WI38 (cell line): Measurements from ENCODE around the gene GPSM1.

ENCODE experiments used
- H3K4me3 ChIP-seq: 2 replicates; pipeline ENCODE4 v1.5.1; 2011; ENCODE audit warnings: low read depth, mild to moderate bottlenecking, control low read depth, low read length
- CTCF ChIP-seq: IDR thresholded peaks from 2 replicates; pipeline ENCODE4 v1.5.1; 2012; ENCODE audit warnings: low read depth, mild to moderate bottlenecking, control low read depth, low read length

Gene GPSM1

GRCh38 chr9:136366826-136367225 lies 39.5 kb downstream of the GPSM1 start:
- TF ChIP-seq CTCF, result no peak
- H3K4me3 ChIP-seq, result no peak overlapping the region

DNA sequence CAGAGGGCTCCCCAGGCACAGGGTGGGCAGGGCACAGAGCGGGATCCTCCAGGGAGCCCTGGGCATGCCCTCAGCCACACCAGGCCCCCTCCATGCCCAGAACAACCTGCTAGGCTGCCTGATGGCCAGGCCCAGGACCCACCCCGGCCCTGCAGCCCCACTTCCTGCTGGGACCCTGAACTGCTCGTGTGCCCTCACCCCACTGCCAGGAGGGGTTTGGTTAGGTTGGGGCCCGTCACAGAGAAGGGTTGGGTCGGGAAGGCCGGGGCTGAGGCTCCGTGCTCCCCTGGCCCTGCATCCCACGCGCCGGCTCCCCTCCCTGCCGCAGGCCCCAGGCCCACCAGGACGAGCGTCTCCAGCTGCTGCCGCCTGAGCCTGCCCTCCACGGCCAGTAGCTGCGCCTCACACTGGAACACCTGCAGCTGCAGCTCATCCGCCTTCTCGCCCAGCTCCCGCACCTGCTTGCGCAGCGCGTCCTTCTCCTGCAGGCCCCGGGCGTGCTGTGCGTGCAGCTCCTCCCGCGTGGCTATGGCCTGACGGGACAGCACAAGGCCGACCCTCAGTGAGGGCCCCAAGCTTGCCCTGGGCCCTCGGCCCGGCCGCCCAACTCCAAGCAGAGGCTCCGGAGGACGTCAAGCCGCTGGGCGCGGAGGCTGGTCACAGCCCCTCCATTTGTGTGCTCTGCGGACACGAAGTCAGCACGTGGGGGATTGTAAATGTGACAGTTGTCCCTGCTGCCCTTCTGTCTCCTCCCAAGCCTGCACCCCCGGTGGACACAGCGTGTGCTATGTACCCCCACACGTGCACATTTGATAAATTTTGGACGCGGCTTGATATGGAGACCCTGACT lies 40.2 kb downstream of the GPSM1 start:
- TF ChIP-seq CTCF, result no peak
- H3K4me3 ChIP-seq, result no peak overlapping the region

- no peak for TF ChIP-seq CTCF
- H3K4me3 ChIP-seq, result no peak overlapping the region
These were observed 40.9 kb downstream of the GPSM1 start for GRCh38 chr9:136368190-136368589.

DNA sequence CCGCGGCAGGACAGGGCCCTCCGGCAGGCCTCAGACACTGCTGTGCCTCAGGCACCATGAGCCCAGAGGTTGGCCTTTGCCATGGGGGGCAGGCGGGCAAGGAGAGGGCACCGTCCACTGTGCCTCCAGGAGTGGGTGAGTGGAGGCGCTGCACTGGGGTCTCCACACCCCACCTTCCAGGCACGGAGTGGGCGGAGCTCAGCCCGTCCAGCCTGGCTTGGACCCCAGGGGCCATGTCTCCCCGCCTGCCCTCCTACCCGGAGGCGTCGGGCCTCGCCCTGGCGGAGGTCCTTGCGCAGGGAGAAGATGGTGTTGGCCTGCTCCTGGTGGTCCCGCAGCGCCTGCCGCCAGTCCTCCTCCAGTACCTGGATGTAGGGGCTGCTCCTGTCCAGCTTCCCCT lies 42.7 kb downstream of the GPSM1 start:
- no peak for TF ChIP-seq CTCF
- H3K4me3 ChIP-seq, result no peak overlapping the region

- no peak overlapping the region for H3K4me3 ChIP-seq
- no peak for TF ChIP-seq CTCF
These were observed 43.6 kb downstream of the GPSM1 start for GRCh38 chr9:136370687-136371532.

GRCh38 chr9:136371533-136371880 lies 44.2 kb downstream of the GPSM1 start:
- H3K4me3 ChIP-seq, result no peak overlapping the region
- no peak for TF ChIP-seq CTCF

GRCh38 chr9:136372006-136372405 lies 44.7 kb downstream of the GPSM1 start:
- no peak for TF ChIP-seq CTCF
- H3K4me3 ChIP-seq, result no peak overlapping the region
